SJCRH30 (cell line): Measurements from ENCODE around the gene DOCK10. TPM values are rescaled to one million over a fixed set of nuclear protein-coding genes. Genes with fewer than 3 reads are reported as not detected.
"Not testable (repeated sequence)": the region's sequence is repeated elsewhere in the genome, so short reads cannot be mapped to it uniquely, and the experiment has no call there.

Source experiments
- DNase-seq, 2 experiments: peaks; one replicate each; pipeline ENCODE4 v3.0.0-alpha.2; 2015 to 2020
- H3K27ac ChIP-seq: fragments of 250-450 bp; sonication (Bioruptor Pico); 2 replicates; pipeline ENCODE4 v1.5.1; 2020; ENCODE audit warnings: mild to moderate bottlenecking, moderate library complexity
- H3K27me3 ChIP-seq: fragments of 250-450 bp; sonication (Bioruptor Pico); 2 replicates; pipeline ENCODE4 v1.5.1; 2020; ENCODE audit warnings: mild to moderate bottlenecking, moderate library complexity
- H3K36me3 ChIP-seq: fragments of 250-450 bp; sonication (Bioruptor Pico); 2 replicates; pipeline ENCODE4 v1.5.1; 2020; ENCODE audit warnings: mild to moderate bottlenecking, moderate library complexity
- H3K4me1 ChIP-seq: fragments of 250-450 bp; sonication (Bioruptor Pico); 2 replicates; pipeline ENCODE4 v1.5.1; 2020; ENCODE audit warnings: mild to moderate bottlenecking, moderate library complexity
- H3K4me3 ChIP-seq: fragments of 250-450 bp; sonication (Bioruptor Pico); 2 replicates; pipeline ENCODE4 v1.5.1; 2020; ENCODE audit warnings: mild to moderate bottlenecking, moderate library complexity
- H3K9me3 ChIP-seq: fragments of 250-450 bp; sonication (Bioruptor Pico); replicated peaks from 2 replicates; pipeline ENCODE4 v1.5.1; 2020; ENCODE audit warnings: mild to moderate bottlenecking, moderate library complexity
- total RNA-seq: library from RNA; depleted of rRNA; stranded (reverse); fragments of >200 nt; shearing (Covaris generic); gene quantifications from 2 replicates; pipeline ENCODE4 v1.2.3, GENCODE V29; 2014

Gene DOCK10
- total RNA-seq, 1 experiment from 2014 or later: 12.3 TPM

GRCh38 chr2:224927646-224928173 lies 114.6 kb downstream of the DOCK10 start:
- Histone ChIP-seq H3K27ac (no peak overlapping the region), H3K4me1 (no peaks in the 10 kb centered on the region), H3K4me3 (no peak overlapping the region), H3K36me3 (no peaks in the 10 kb centered on the region), H3K27me3 (no peaks in the 10 kb centered on the region), H3K9me3 (no peaks in the 10 kb centered on the region)
- DNase-seq: no peak

- Histone ChIP-seq H3K4me1 (no peaks in the 10 kb centered on the region), H3K9me3 (no peaks in the 10 kb centered on the region), H3K27ac (no peak overlapping the region), H3K4me3 (no peak overlapping the region), H3K36me3 (no peaks in the 10 kb centered on the region), H3K27me3 (no peaks in the 10 kb centered on the region)
- DNase-seq: no peak
Observed at GRCh38 chr2:224927011-224927410, 115.3 kb downstream of the DOCK10 start.

- Histone ChIP-seq H3K27me3 (no peaks in the 10 kb centered on the region), H3K4me1 (no peaks in the 10 kb centered on the region), H3K36me3 (no peaks in the 10 kb centered on the region), H3K4me3 (no peak overlapping the region), H3K9me3 (no peaks in the 10 kb centered on the region), H3K27ac (no peak overlapping the region)
- no peak for DNase-seq
Observed at GRCh38 chr2:224925810-224926100, 116.5 kb downstream of the DOCK10 start.

GRCh38 chr2:224925061-224925809 lies 117.0 kb downstream of the DOCK10 start:
- Histone ChIP-seq H3K27me3 (no peaks in the 10 kb centered on the region), H3K36me3 (no peaks in the 10 kb centered on the region), H3K4me1 (no peaks in the 10 kb centered on the region), H3K27ac (no peak overlapping the region), H3K4me3 (no peak overlapping the region), H3K9me3 (no peaks in the 10 kb centered on the region)
- DNase-seq: no peak

GRCh38 chr2:224924631-224925030 lies 117.6 kb downstream of the DOCK10 start:
- Histone ChIP-seq H3K27ac (no peak overlapping the region), H3K9me3 (no peaks in the 10 kb centered on the region), H3K36me3 (no peaks in the 10 kb centered on the region), H3K4me3 (no peak overlapping the region), H3K4me1 (no peaks in the 10 kb centered on the region), H3K27me3 (no peaks in the 10 kb centered on the region)
- DNase-seq: no peak

- Histone ChIP-seq H3K4me3 (no peak overlapping the region), H3K36me3 (no peaks in the 10 kb centered on the region), H3K9me3 (no peaks in the 10 kb centered on the region), H3K27ac (no peak overlapping the region), H3K4me1 (no peaks in the 10 kb centered on the region), H3K27me3 (no peaks in the 10 kb centered on the region)
- no peak for DNase-seq
Observed at GRCh38 chr2:224922142-224922727, 120.0 kb downstream of the DOCK10 start.

GRCh38 chr2:224919472-224920110 lies 122.7 kb downstream of the DOCK10 start:
- no peak for DNase-seq
- Histone ChIP-seq H3K9me3 (no peaks in the 10 kb centered on the region), H3K4me1 (no peaks in the 10 kb centered on the region), H3K4me3 (no peak overlapping the region), H3K36me3 (no peaks in the 10 kb centered on the region), H3K27ac (no peak overlapping the region), H3K27me3 (no peaks in the 10 kb centered on the region)

GRCh38 chr2:224918626-224919471 lies 123.4 kb downstream of the DOCK10 start:
- DNase-seq: no peak
- Histone ChIP-seq H3K4me1 (no peaks in the 10 kb centered on the region), H3K27ac (no peak overlapping the region), H3K27me3 (no peaks in the 10 kb centered on the region), H3K36me3 (no peaks in the 10 kb centered on the region), H3K4me3 (no peak overlapping the region), H3K9me3 (no peaks in the 10 kb centered on the region)

- H3K4me3 ChIP-seq, H3K27ac ChIP-seq, H3K4me1 ChIP-seq, H3K36me3 ChIP-seq, H3K27me3 ChIP-seq, H3K9me3 ChIP-seq, DNase-seq: not testable (repeated sequence)
Observed at GRCh38 chr2:224917246-224917645, 125.0 kb downstream of the DOCK10 start.

GRCh38 chr2:224915136-224915535 lies 127.1 kb downstream of the DOCK10 start:
- Histone ChIP-seq H3K36me3 (no peaks in the 10 kb centered on the region), H3K27ac (no peak overlapping the region), H3K4me1 (no peaks in the 10 kb centered on the region), H3K27me3 (no peaks in the 10 kb centered on the region), H3K9me3 (no peaks in the 10 kb centered on the region), H3K4me3 (no peak overlapping the region)
- no peak for DNase-seq

- DNase-seq: no peak
- no peaks in the 10 kb centered on the region for H3K4me1 ChIP-seq
- no peaks in the 10 kb centered on the region for H3K27me3 ChIP-seq
- H3K4me3 ChIP-seq: no peak overlapping the region
- H3K27ac ChIP-seq: no peak overlapping the region
- H3K9me3 ChIP-seq: no peaks in the 10 kb centered on the region
- H3K36me3 ChIP-seq: no peaks in the 10 kb centered on the region
Observed at GRCh38 chr2:224910574-224910925, 131.7 kb downstream of the DOCK10 start.

GRCh38 chr2:224909885-224910573 lies 132.2 kb downstream of the DOCK10 start:
- Histone ChIP-seq H3K4me3 (no peak overlapping the region), H3K27me3 (no peaks in the 10 kb centered on the region), H3K36me3 (no peaks in the 10 kb centered on the region), H3K9me3 (no peaks in the 10 kb centered on the region), H3K27ac (no peak overlapping the region), H3K4me1 (no peaks in the 10 kb centered on the region)
- DNase-seq: no peak

- no peaks in the 10 kb centered on the region for H3K4me1 ChIP-seq
- H3K36me3 ChIP-seq: no peaks in the 10 kb centered on the region
- no peak overlapping the region for H3K27ac ChIP-seq
- no peak overlapping the region for H3K4me3 ChIP-seq
- H3K27me3 ChIP-seq: no peaks in the 10 kb centered on the region
- no peaks in the 10 kb centered on the region for H3K9me3 ChIP-seq
- no peak for DNase-seq
Observed at GRCh38 chr2:224908818-224909217, 133.4 kb downstream of the DOCK10 start.

- Histone ChIP-seq H3K36me3 (no peaks in the 10 kb centered on the region), H3K4me1 (no peaks in the 10 kb centered on the region), H3K9me3 (no peaks in the 10 kb centered on the region), H3K4me3 (no peak overlapping the region), H3K27me3 (no peaks in the 10 kb centered on the region), H3K27ac (no peak overlapping the region)
- no peak for DNase-seq
Observed at GRCh38 chr2:224904381-224904780, 137.9 kb downstream of the DOCK10 start.
